Measurements from ENCODE around the gene MSANTD2.

The MSANTD2 gene

GRCh38 chr11:124823512-124824376 lies 23.5 kb upstream of the MSANTD2 start:
- no peak for ATAC-seq
- TF ChIP-seq, protein P1, sequence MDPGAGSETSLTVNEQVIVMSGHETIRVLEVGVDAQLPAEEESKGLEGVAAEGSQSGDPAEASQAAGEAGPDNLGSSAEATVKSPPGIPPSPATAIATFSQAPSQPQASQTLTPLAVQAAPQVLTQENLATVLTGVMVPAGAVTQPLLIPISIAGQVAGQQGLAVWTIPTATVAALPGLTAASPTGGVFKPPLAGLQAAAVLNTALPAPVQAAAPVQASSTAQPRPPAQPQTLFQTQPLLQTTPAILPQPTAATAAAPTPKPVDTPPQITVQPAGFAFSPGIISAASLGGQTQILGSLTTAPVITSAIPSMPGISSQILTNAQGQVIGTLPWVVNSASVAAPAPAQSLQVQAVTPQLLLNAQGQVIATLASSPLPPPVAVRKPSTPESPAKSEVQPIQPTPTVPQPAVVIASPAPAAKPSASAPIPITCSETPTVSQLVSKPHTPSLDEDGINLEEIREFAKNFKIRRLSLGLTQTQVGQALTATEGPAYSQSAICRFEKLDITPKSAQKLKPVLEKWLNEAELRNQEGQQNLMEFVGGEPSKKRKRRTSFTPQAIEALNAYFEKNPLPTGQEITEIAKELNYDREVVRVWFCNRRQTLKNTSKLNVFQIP (CRISPR knock-in tag; IDR thresholded peaks at IDR 0.05; ENCODE audit: borderline replicate concordance, low read depth): no peak
- TF ChIP-seq, protein P2, sequence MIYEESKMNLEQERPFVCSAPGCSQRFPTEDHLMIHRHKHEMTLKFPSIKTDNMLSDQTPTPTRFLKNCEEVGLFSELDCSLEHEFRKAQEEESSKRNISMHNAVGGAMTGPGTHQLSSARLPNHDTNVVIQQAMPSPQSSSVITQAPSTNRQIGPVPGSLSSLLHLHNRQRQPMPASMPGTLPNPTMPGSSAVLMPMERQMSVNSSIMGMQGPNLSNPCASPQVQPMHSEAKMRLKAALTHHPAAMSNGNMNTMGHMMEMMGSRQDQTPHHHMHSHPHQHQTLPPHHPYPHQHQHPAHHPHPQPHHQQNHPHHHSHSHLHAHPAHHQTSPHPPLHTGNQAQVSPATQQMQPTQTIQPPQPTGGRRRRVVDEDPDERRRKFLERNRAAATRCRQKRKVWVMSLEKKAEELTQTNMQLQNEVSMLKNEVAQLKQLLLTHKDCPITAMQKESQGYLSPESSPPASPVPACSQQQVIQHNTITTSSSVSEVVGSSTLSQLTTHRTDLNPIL (CRISPR knock-in tag; IDR thresholded peaks at IDR 0.05; ENCODE audit: low read depth): no peak
- TF ChIP-seq SNAI2 (CRISPR knock-in tag; IDR thresholded peaks at IDR 0.05) (no peak), GLIS3 (CRISPR knock-in tag; IDR thresholded peaks at IDR 0.05) (no peak), ZNF565 (CRISPR knock-in tag; conservative IDR thresholded peaks at IDR 0.05; ENCODE audit: low read depth) (no peak), BACH2 (CRISPR knock-in tag; IDR thresholded peaks at IDR 0.05; ENCODE audit: borderline replicate concordance) (no peak), CSDC2 (CRISPR knock-in tag; IDR thresholded peaks at IDR 0.05) (no peak), TOX (CRISPR knock-in tag; IDR thresholded peaks at IDR 0.05; ENCODE audit: borderline replicate concordance) (no peak), PPARA (CRISPR knock-in tag; IDR thresholded peaks at IDR 0.05; ENCODE audit: borderline replicate concordance) (no peak), ISL1 (CRISPR knock-in tag; IDR thresholded peaks at IDR 0.05) (no peak), ZC3H10 (CRISPR knock-in tag; IDR thresholded peaks at IDR 0.05) (no peak), ARNTL (CRISPR knock-in tag; IDR thresholded peaks at IDR 0.05; ENCODE audit: borderline replicate concordance, low read depth) (no peak), PATZ1 (CRISPR knock-in tag; IDR thresholded peaks at IDR 0.05; ENCODE audit: borderline replicate concordance) (no peak), ZNF8 (CRISPR knock-in tag; IDR thresholded peaks at IDR 0.05) (no peak), TCF4 (CRISPR knock-in tag; IDR thresholded peaks at IDR 0.05; ENCODE audit: borderline replicate concordance) (no peak), ZNF70 (CRISPR knock-in tag; IDR thresholded peaks at IDR 0.05) (no peak), ZFP3 (CRISPR knock-in tag; IDR thresholded peaks at IDR 0.05) (no peak), RARB (CRISPR knock-in tag; IDR thresholded peaks at IDR 0.05) (no peak)
- TF ChIP-seq, protein P3, sequence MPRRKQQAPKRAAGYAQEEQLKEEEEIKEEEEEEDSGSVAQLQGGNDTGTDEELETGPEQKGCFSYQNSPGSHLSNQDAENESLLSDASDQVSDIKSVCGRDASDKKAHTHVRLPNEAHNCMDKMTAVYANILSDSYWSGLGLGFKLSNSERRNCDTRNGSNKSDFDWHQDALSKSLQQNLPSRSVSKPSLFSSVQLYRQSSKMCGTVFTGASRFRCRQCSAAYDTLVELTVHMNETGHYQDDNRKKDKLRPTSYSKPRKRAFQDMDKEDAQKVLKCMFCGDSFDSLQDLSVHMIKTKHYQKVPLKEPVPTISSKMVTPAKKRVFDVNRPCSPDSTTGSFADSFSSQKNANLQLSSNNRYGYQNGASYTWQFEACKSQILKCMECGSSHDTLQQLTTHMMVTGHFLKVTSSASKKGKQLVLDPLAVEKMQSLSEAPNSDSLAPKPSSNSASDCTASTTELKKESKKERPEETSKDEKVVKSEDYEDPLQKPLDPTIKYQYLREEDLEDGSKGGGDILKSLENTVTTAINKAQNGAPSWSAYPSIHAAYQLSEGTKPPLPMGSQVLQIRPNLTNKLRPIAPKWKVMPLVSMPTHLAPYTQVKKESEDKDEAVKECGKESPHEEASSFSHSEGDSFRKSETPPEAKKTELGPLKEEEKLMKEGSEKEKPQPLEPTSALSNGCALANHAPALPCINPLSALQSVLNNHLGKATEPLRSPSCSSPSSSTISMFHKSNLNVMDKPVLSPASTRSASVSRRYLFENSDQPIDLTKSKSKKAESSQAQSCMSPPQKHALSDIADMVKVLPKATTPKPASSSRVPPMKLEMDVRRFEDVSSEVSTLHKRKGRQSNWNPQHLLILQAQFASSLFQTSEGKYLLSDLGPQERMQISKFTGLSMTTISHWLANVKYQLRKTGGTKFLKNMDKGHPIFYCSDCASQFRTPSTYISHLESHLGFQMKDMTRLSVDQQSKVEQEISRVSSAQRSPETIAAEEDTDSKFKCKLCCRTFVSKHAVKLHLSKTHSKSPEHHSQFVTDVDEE (CRISPR knock-in tag; IDR thresholded peaks at IDR 0.05): no peak

- TF ChIP-seq PATZ1 (CRISPR knock-in tag; IDR thresholded peaks at IDR 0.05; ENCODE audit: borderline replicate concordance): no peak
- no peak for TF ChIP-seq BACH2 (CRISPR knock-in tag; IDR thresholded peaks at IDR 0.05; ENCODE audit: borderline replicate concordance)
- TF ChIP-seq TOX (CRISPR knock-in tag; IDR thresholded peaks at IDR 0.05; ENCODE audit: borderline replicate concordance): no peak
- TF ChIP-seq CSDC2 (CRISPR knock-in tag; IDR thresholded peaks at IDR 0.05): no peak
- no peak for TF ChIP-seq GLIS3 (CRISPR knock-in tag; IDR thresholded peaks at IDR 0.05)
- no peak for TF ChIP-seq ARNTL (CRISPR knock-in tag; IDR thresholded peaks at IDR 0.05; ENCODE audit: borderline replicate concordance, low read depth)
- TF ChIP-seq, protein P2 (CRISPR knock-in tag; IDR thresholded peaks at IDR 0.05; ENCODE audit: low read depth): no peak
- no peak for TF ChIP-seq PPARA (CRISPR knock-in tag; IDR thresholded peaks at IDR 0.05; ENCODE audit: borderline replicate concordance)
- no peak for TF ChIP-seq ESRRG (CRISPR knock-in tag; IDR thresholded peaks at IDR 0.05)
- no peak for TF ChIP-seq OSR1 (CRISPR knock-in tag; IDR thresholded peaks at IDR 0.05)
- TF ChIP-seq RARB (CRISPR knock-in tag; IDR thresholded peaks at IDR 0.05): no peak
- ATAC-seq: no peak
These were observed 22.0 kb upstream of the MSANTD2 start for GRCh38 chr11:124821995-124822730.

Data from SK-N-SH treated with all-trans-retinoic acid at 6 μM for 48 hours (cell line).